HG03565 (cell line): Measurements from ENCODE around the gene MRPL14.

Experiments
- ATAC-seq: cut with Tn5 transposase; IDR thresholded peaks from one replicate; pipeline ENCODE4 v1.9.1; 2021; ENCODE audit warnings: mild to moderate bottlenecking, moderate library complexity; ENCODE audit not compliant: unreplicated experiment

Gene MRPL14

GRCh38 chr6:44067173-44068139 is 59.8 kb downstream of the MRPL14 start:
- no peak for ATAC-seq

GRCh38 chr6:44066394-44067172 is 60.7 kb downstream of the MRPL14 start:
- no peak for ATAC-seq

- no peak for ATAC-seq
Observed at GRCh38 chr6:44065443-44066140, 61.7 kb downstream of the MRPL14 start.

GRCh38 chr6:44064948-44065272 is 62.3 kb downstream of the MRPL14 start:
- no peak for ATAC-seq

- no peak for ATAC-seq
Observed at GRCh38 chr6:44064089-44064947, 62.9 kb downstream of the MRPL14 start.

GRCh38 chr6:44063561-44064059 is 63.6 kb downstream of the MRPL14 start:
- no peak for ATAC-seq
